NCI-H146 treated with DMSO at 0.1 percent for 48 hours (cell line): ENCODE results near the gene TCFL5.
"Not testable (repeated sequence)": the region's sequence is repeated elsewhere in the genome, so short reads cannot be mapped to it uniquely, and the experiment has no call there.

Experiments
- DNase-seq: peaks from one replicate; lab custom pipeline; 2025; ENCODE audit not compliant: unreplicated experiment; lab: John Stamatoyannopoulos, UW

TCFL5 gene

GRCh38 chr20:62856931-62857619 lies 4.5 kb downstream of the TCFL5 start:
- no peak for DNase-seq

- DNase-seq = no peak
These were observed 6.5 kb downstream of the TCFL5 start for GRCh38 chr20:62855120-62855519.

GRCh38 chr20:62854121-62854520 lies 7.5 kb downstream of the TCFL5 start:
- no peak for DNase-seq

GRCh38 chr20:62853304-62853703 lies 8.3 kb downstream of the TCFL5 start:
- DNase-seq = not testable (repeated sequence)

GRCh38 chr20:62852841-62853240 lies 8.8 kb downstream of the TCFL5 start:
- DNase-seq = no peak

- no peak for DNase-seq
These were observed 9.4 kb downstream of the TCFL5 start for GRCh38 chr20:62852196-62852595.

- no peak for DNase-seq
These were observed 11.2 kb downstream of the TCFL5 start for GRCh38 chr20:62850333-62850974.

GRCh38 chr20:62849431-62849830 lies 12.2 kb downstream of the TCFL5 start:
- no peak for DNase-seq

GRCh38 chr20:62848917-62849316 lies 12.7 kb downstream of the TCFL5 start:
- not testable (repeated sequence) for DNase-seq

- DNase-seq = no peak
These were observed 15.3 kb downstream of the TCFL5 start for GRCh38 chr20:62846166-62846890.

GRCh38 chr20:62845416-62846160 lies 16.0 kb downstream of the TCFL5 start:
- DNase-seq = no peak

GRCh38 chr20:62844182-62844581 lies 17.4 kb downstream of the TCFL5 start:
- DNase-seq = no peak

GRCh38 chr20:62843656-62844055 lies 18.0 kb downstream of the TCFL5 start:
- DNase-seq = no peak

- DNase-seq = no peak
These were observed 19.9 kb downstream of the TCFL5 start for GRCh38 chr20:62841705-62842212.

- no peak for DNase-seq
These were observed 21.1 kb downstream of the TCFL5 start for GRCh38 chr20:62840244-62841197.

GRCh38 chr20:62839816-62840215 lies 21.8 kb downstream of the TCFL5 start:
- no peak for DNase-seq

GRCh38 chr20:62839261-62839660 lies 22.4 kb downstream of the TCFL5 start:
- no peak for DNase-seq

- DNase-seq = no peak
These were observed 23.3 kb downstream of the TCFL5 start for GRCh38 chr20:62838128-62838891.

GRCh38 chr20:62837790-62838127 lies 23.9 kb downstream of the TCFL5 start:
- DNase-seq = no peak
